ENCODE data around the gene A3GALT2.

GRCh38 chr1:33330361-33330890, 9.5 kb upstream of the A3GALT2 start:
- TF ChIP-seq CTCF (conservative IDR thresholded peaks at IDR 0.05) (no peak), EZH2 (IDR thresholded peaks at IDR 0.05; ENCODE audit: low read depth) (no peak)

Measured in PC-9 (cell line).